Testis (tissue), 2 donors: ENCODE results near the gene GPR17.

ENCODE experiments used
- POLR2A ChIP-seq: fragments of 450-650 bp; IDR thresholded peaks from one replicate; pipeline ENCODE4 v1.6.1; 2017; ENCODE audit warnings: antibody characterized with exemption, mild to moderate bottlenecking, moderate library complexity
- TF ChIP-seq, protein P1 (sequence below), 3 experiments: fragments of 450-650 bp in 2 of 3; fragments of 200-600 bp in 1 of 3; sonication (generic) in 1 of 3; IDR thresholded peaks; one replicate each; pipeline ENCODE4 v1.5.1; 2016 to 2019; ENCODE audit warnings: antibody characterized with exemption in 3 of 3, mild to moderate bottlenecking in 2 of 3, moderate library complexity in 1 of 3

DNA sequence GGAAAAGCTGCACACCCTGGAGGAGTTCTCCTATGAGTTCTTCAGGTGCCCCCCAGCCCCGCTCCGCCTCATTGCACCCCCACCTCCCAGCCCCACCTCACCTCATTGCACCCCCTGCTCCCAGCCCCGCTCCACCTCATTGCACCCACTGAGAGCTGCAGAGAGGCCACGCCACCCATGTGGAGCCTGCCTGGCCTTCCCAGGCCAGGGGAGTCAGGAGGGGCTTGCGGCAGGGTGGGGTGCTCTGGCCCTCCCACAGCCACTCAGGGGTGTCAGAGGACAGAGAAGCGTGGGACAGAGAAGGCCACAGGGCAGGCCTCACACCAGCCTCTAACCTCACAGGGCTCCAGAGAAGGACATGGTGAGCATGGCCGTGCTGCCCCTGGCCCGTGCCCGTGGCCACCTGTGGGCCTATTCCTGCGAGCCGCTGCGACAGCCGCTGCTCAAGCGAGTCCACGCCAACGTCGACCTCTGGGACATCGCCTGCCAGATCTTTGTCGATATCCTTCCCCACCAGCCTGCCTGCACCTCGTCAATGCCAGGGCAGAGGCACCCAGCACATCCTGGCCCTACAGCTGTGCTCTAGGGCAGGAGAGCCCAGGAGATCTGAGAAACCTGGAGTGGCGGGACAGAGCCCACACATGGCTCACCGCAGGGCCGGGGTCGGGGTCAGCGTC lies 15.0 kb upstream of the GPR17 start:
- TF ChIP-seq, protein P1, sequence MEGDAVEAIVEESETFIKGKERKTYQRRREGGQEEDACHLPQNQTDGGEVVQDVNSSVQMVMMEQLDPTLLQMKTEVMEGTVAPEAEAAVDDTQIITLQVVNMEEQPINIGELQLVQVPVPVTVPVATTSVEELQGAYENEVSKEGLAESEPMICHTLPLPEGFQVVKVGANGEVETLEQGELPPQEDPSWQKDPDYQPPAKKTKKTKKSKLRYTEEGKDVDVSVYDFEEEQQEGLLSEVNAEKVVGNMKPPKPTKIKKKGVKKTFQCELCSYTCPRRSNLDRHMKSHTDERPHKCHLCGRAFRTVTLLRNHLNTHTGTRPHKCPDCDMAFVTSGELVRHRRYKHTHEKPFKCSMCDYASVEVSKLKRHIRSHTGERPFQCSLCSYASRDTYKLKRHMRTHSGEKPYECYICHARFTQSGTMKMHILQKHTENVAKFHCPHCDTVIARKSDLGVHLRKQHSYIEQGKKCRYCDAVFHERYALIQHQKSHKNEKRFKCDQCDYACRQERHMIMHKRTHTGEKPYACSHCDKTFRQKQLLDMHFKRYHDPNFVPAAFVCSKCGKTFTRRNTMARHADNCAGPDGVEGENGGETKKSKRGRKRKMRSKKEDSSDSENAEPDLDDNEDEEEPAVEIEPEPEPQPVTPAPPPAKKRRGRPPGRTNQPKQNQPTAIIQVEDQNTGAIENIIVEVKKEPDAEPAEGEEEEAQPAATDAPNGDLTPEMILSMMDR (IDR thresholded peaks at IDR 0.05) = no peak
- TF ChIP-seq POLR2A = no peak
